ENCODE results near the gene MTM1.

Gene MTM1

GRCh38 chrX:150543230-150544155, 24.9 kb upstream of the MTM1 start:
- H3K4me1 ChIP-seq = peaks cover 6% of the 10 kb centered on the region; the same call in 1 of the 2 replicates
- in situ Hi-C loops (cut with MboI; ENCODE audit: low sequenced_read_pairs) = no loop called here
- no peak overlapping the region for H3K4me3 ChIP-seq
- no peaks in the 10 kb centered on the region for H3K9me3 ChIP-seq
- no peaks in the 10 kb centered on the region for H3K36me3 ChIP-seq (replicated peaks)
- DNase-seq (ENCODE audit: low spot score in 2 of 2) = no peak
- H3K27me3 ChIP-seq (ENCODE audit: low read depth) = no peaks in the 10 kb centered on the region

GRCh38 chrX:150544222-150544787, 24.1 kb upstream of the MTM1 start:
- Histone ChIP-seq H3K4me1 (peaks cover 6% of the 10 kb centered on the region; the same call in 1 of the 2 replicates), H3K9me3 (no peaks in the 10 kb centered on the region), H3K36me3 (replicated peaks) (no peaks in the 10 kb centered on the region), H3K4me3 (no peak overlapping the region), H3K27me3 (ENCODE audit: low read depth) (no peaks in the 10 kb centered on the region)
- in situ Hi-C loops (cut with MboI; ENCODE audit: low sequenced_read_pairs) = no loop called here
- peak in 1 of 2 experiments; percentile 41 for DNase-seq (ENCODE audit: low spot score in 2 of 2)

GRCh38 chrX:150544835-150545770, 23.3 kb upstream of the MTM1 start:
- peak in 1 of 2 experiments; percentile 20 for DNase-seq (ENCODE audit: low spot score in 2 of 2)
- Histone ChIP-seq H3K4me3 (no peak overlapping the region), H3K27me3 (ENCODE audit: low read depth) (no peaks in the 10 kb centered on the region), H3K9me3 (no peaks in the 10 kb centered on the region), H3K4me1 (peaks cover 6% of the 10 kb centered on the region; the same call in 1 of the 2 replicates), H3K36me3 (replicated peaks) (no peaks in the 10 kb centered on the region)
- in situ Hi-C loops (cut with MboI; ENCODE audit: low sequenced_read_pairs) = no loop called here

- in situ Hi-C loops (cut with MboI; ENCODE audit: low sequenced_read_pairs) = no loop called here
- DNase-seq (ENCODE audit: low spot score in 2 of 2) = no peak
- Histone ChIP-seq H3K4me1 (peaks cover 6% of the 10 kb centered on the region; the same call in 1 of the 2 replicates), H3K4me3 (no peak overlapping the region), H3K27me3 (ENCODE audit: low read depth) (no peaks in the 10 kb centered on the region), H3K9me3 (no peaks in the 10 kb centered on the region), H3K36me3 (replicated peaks) (no peaks in the 10 kb centered on the region)
Observed at GRCh38 chrX:150546711-150547153, 21.7 kb upstream of the MTM1 start.

- in situ Hi-C loops (cut with MboI; ENCODE audit: low sequenced_read_pairs) = no loop called here
- H3K9me3 ChIP-seq = no peaks in the 10 kb centered on the region
- H3K4me3 ChIP-seq = no peak overlapping the region
- H3K4me1 ChIP-seq = peaks cover 6% of the 10 kb centered on the region; the same call in 1 of the 2 replicates
- H3K27me3 ChIP-seq (ENCODE audit: low read depth) = no peaks in the 10 kb centered on the region
- H3K36me3 ChIP-seq (replicated peaks) = no peaks in the 10 kb centered on the region
- no peak for DNase-seq (ENCODE audit: low spot score in 2 of 2)
Observed at GRCh38 chrX:150547375-150548115, 20.9 kb upstream of the MTM1 start.

GRCh38 chrX:150548251-150548650, 20.2 kb upstream of the MTM1 start:
- Histone ChIP-seq H3K4me1 (peaks cover 6% of the 10 kb centered on the region; the same call in 1 of the 2 replicates), H3K27me3 (ENCODE audit: low read depth) (no peaks in the 10 kb centered on the region), H3K36me3 (replicated peaks) (no peaks in the 10 kb centered on the region), H3K4me3 (no peak overlapping the region), H3K9me3 (no peaks in the 10 kb centered on the region)
- DNase-seq (ENCODE audit: low spot score in 2 of 2) = no peak
- in situ Hi-C loops (cut with MboI; ENCODE audit: low sequenced_read_pairs) = no loop called here

GRCh38 chrX:150548684-150549083, 19.7 kb upstream of the MTM1 start:
- Histone ChIP-seq H3K4me1 (peaks cover 6% of the 10 kb centered on the region; the same call in 1 of the 2 replicates), H3K27me3 (ENCODE audit: low read depth) (no peaks in the 10 kb centered on the region), H3K9me3 (no peaks in the 10 kb centered on the region), H3K4me3 (no peak overlapping the region), H3K36me3 (replicated peaks) (no peaks in the 10 kb centered on the region)
- DNase-seq (ENCODE audit: low spot score in 2 of 2) = no peak
- in situ Hi-C loops (cut with MboI; ENCODE audit: low sequenced_read_pairs) = no loop called here

- DNase-seq (ENCODE audit: low spot score in 2 of 2) = no peak
- H3K36me3 ChIP-seq (replicated peaks) = no peaks in the 10 kb centered on the region
- H3K9me3 ChIP-seq = no peaks in the 10 kb centered on the region
- in situ Hi-C loops (cut with MboI; ENCODE audit: low sequenced_read_pairs) = no loop called here
- no peaks in the 10 kb centered on the region for H3K4me1 ChIP-seq
- no peaks in the 10 kb centered on the region for H3K27me3 ChIP-seq (ENCODE audit: low read depth)
- no peak overlapping the region for H3K4me3 ChIP-seq
Observed at GRCh38 chrX:150551963-150552362, 16.5 kb upstream of the MTM1 start.

- H3K9me3 ChIP-seq = no peaks in the 10 kb centered on the region
- in situ Hi-C loops (cut with MboI; ENCODE audit: low sequenced_read_pairs) = no loop called here
- H3K4me3 ChIP-seq = no peak overlapping the region
- DNase-seq (ENCODE audit: low spot score in 2 of 2) = no peak
- no peaks in the 10 kb centered on the region for H3K36me3 ChIP-seq (replicated peaks)
- no peaks in the 10 kb centered on the region for H3K4me1 ChIP-seq
- H3K27me3 ChIP-seq (ENCODE audit: low read depth) = no peaks in the 10 kb centered on the region
Observed at GRCh38 chrX:150558424-150558823, 10.0 kb upstream of the MTM1 start.

- Histone ChIP-seq H3K4me1 (peaks cover 23% of the 10 kb centered on the region), H3K27me3 (ENCODE audit: low read depth) (no peaks in the 10 kb centered on the region), H3K36me3 (replicated peaks) (no peaks in the 10 kb centered on the region), H3K9me3 (no peaks in the 10 kb centered on the region), H3K4me3 (no peak overlapping the region)
- in situ Hi-C loops (cut with MboI; ENCODE audit: low sequenced_read_pairs) = no loop called here
- no peak for DNase-seq (ENCODE audit: low spot score in 2 of 2)
Observed at GRCh38 chrX:150564838-150565237, 3.6 kb upstream of the MTM1 start.

- Histone ChIP-seq H3K4me1 (peaks cover 30% of the 10 kb centered on the region), H3K36me3 (replicated peaks) (no peaks in the 10 kb centered on the region), H3K4me3 (no peak overlapping the region), H3K9me3 (no peaks in the 10 kb centered on the region), H3K27me3 (ENCODE audit: low read depth) (no peaks in the 10 kb centered on the region)
- no peak for DNase-seq (ENCODE audit: low spot score in 2 of 2)
- in situ Hi-C loops (cut with MboI; ENCODE audit: low sequenced_read_pairs) = no loop called here
Observed at GRCh38 chrX:150565551-150565950, 2.9 kb upstream of the MTM1 start.

GRCh38 chrX:150566734-150567182, 1.7 kb upstream of the MTM1 start:
- Histone ChIP-seq H3K4me1 (peaks cover 39% of the 10 kb centered on the region), H3K4me3 (no peak overlapping the region), H3K27me3 (ENCODE audit: low read depth) (no peaks in the 10 kb centered on the region), H3K9me3 (no peaks in the 10 kb centered on the region), H3K36me3 (replicated peaks) (no peaks in the 10 kb centered on the region)
- in situ Hi-C loops (cut with MboI; ENCODE audit: low sequenced_read_pairs) = no loop called here
- DNase-seq (ENCODE audit: low spot score in 2 of 2) = peak; percentile 80 to 94
